Testis (tissue), 3 donors: Measurements from ENCODE around the gene MGAT5. TPM values are rescaled to one million over a fixed set of nuclear protein-coding genes. Genes with fewer than 3 reads are reported as not detected.

Experiments used
- DNase-seq: peaks from one replicate; pipeline ENCODE4 v3.0.0-alpha.2; 2019
- H3K27ac ChIP-seq, 2 donors: fragments of 200-600 bp; sonication (generic); one replicate each; pipeline ENCODE4 v1.5.1; 2019
- H3K27me3 ChIP-seq: fragments of 200-600 bp; sonication (generic); one replicate; pipeline ENCODE4 v1.5.1; 2019
- H3K36me3 ChIP-seq: fragments of 200-600 bp; sonication (generic); one replicate; pipeline ENCODE4 v1.5.1; 2017; ENCODE audit warnings: low read depth; ENCODE audit errors: missing control alignments
- H3K4me1 ChIP-seq: fragments of 200-600 bp; sonication (generic); one replicate; pipeline ENCODE4 v1.5.1; 2019
- H3K4me3 ChIP-seq, 2 donors: fragments of 200-600 bp; sonication (generic); one replicate each; pipeline ENCODE4 v1.5.1; 2017 to 2019
- H3K9me3 ChIP-seq: fragments of 200-600 bp; sonication (generic); one replicate; pipeline ENCODE4 v1.5.1; 2017
- POLR2A ChIP-seq: fragments of 450-650 bp; IDR thresholded peaks from one replicate; pipeline ENCODE4 v1.6.1; 2017; ENCODE audit warnings: antibody characterized with exemption, mild to moderate bottlenecking, moderate library complexity
- WGBS, 2 donors: methylation state at CpG; one replicate each; pipeline ENCODE4 v1.1.5; 2018; 5-methylcytosine and 5-hydroxymethylcytosine counted together
- intact Hi-C: fragments of 100-400 bp; cut with DNase I; formaldehyde crosslinking; loops from one replicate; pipeline ENCODE4 v1.15.1; 2023; ENCODE audit warnings: low total_unique reads
- polyA plus RNA-seq: library from polyadenylated mRNA; stranded (reverse); fragments of 350-450 nt; fragmentation: Illumina TruSeq; extraction: RNeasy Lipid Tissue Mini Kit (QIAGEN cat#74804); gene quantifications from one replicate; pipeline ENCODE4 v1.2.3, GENCODE V29; 2014; ENCODE audit warnings: low read depth, low replicate concordance; ENCODE audit not compliant: insufficient read depth
- total RNA-seq, 2 donors: library from RNA; depleted of rRNA; stranded (reverse); fragments of >200 nt; gene quantifications; one replicate each; pipeline ENCODE4 v1.2.3, GENCODE V29; 2016
- TF ChIP-seq, protein P1 (sequence below), 3 experiments: fragments of 450-650 bp in 2 of 3; fragments of 200-600 bp in 1 of 3; sonication (generic) in 1 of 3; IDR thresholded peaks; one replicate each; pipeline ENCODE4 v1.5.1; 2016 to 2019; ENCODE audit warnings: antibody characterized with exemption in 3 of 3, mild to moderate bottlenecking in 2 of 3, moderate library complexity in 1 of 3

The MGAT5 gene
- total and polyA plus RNA-seq, 3 donors from 2014 or later = 31.6 to 73.8 (median 64.5) TPM

DNA sequence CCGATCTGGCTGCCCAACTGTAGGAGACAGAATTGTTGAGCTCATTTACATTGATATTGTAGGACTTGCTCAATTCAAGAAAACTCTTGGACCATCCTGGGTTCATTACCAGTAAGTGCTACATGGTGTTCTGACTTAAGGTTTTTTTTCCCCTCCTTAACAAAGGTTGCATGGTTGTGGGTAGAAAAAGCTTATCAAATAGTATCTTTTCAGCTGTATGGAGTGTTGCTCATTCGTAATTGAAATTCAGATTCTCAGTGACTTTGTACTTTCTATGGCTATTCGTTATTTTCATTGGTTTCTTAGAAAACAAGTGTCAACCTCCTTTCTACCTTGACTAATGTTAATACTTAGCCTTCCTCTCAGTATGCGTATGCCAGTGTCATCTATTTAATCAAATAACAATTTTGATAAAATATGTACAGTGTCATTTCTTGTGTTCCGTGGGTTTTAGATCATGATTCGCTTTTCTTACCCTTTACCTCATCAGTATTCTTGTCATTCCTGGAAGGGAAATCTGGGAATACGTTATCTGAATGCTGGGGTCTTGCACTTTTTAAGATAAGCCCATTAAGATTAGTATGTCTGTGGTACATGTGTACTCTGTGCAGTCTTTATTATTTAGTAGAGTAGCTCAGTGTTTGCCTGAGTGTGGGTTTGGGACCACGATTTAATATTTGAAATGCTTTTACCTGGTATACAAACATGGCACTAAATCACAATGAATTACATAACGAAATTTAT, 91.3 kb downstream of the MGAT5 start:
- 85 to 88% methylated on average over 9 of the region's 9 CpGs for WGBS, 2 donors
- Histone ChIP-seq H3K9me3 (no peaks in the 10 kb centered on the region), H3K27ac (no peak overlapping the region), H3K4me3 (no peak overlapping the region), H3K4me1 (no peaks in the 10 kb centered on the region), H3K36me3 (no peaks in the 10 kb centered on the region), H3K27me3 (no peaks in the 10 kb centered on the region)
- DNase-seq = no peak
- intact Hi-C loops = no loop called here
- TF ChIP-seq, protein P1, sequence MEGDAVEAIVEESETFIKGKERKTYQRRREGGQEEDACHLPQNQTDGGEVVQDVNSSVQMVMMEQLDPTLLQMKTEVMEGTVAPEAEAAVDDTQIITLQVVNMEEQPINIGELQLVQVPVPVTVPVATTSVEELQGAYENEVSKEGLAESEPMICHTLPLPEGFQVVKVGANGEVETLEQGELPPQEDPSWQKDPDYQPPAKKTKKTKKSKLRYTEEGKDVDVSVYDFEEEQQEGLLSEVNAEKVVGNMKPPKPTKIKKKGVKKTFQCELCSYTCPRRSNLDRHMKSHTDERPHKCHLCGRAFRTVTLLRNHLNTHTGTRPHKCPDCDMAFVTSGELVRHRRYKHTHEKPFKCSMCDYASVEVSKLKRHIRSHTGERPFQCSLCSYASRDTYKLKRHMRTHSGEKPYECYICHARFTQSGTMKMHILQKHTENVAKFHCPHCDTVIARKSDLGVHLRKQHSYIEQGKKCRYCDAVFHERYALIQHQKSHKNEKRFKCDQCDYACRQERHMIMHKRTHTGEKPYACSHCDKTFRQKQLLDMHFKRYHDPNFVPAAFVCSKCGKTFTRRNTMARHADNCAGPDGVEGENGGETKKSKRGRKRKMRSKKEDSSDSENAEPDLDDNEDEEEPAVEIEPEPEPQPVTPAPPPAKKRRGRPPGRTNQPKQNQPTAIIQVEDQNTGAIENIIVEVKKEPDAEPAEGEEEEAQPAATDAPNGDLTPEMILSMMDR (IDR thresholded peaks at IDR 0.05) = no peak
- TF ChIP-seq POLR2A = no peak

DNA sequence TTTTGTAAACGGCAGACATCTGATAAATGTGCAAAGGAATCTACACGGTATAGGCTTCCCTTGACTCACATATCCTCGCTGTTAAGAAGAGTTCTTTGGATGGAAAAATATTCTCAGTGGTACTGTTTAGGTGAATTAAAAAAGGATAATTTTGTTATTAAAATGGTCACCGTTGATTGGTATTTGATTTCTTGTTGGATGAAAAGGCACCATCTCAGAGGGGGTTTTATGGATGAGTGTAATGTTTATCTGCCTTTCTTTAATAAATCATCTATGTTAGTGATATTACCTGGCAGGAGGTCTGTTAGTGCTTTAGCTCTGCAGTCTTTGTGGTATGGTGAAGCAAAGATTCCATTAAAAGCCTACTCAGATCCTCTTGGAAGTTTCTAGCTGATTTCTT, 92.3 kb downstream of the MGAT5 start:
- Histone ChIP-seq H3K4me1 (no peaks in the 10 kb centered on the region), H3K27me3 (no peaks in the 10 kb centered on the region), H3K9me3 (no peaks in the 10 kb centered on the region), H3K36me3 (no peaks in the 10 kb centered on the region), H3K27ac (no peak overlapping the region), H3K4me3 (no peak overlapping the region)
- 84 to 85% methylated on average over 4 of the region's 4 CpGs for WGBS, 2 donors
- intact Hi-C loops = no loop called here
- DNase-seq = no peak
- no peak for TF ChIP-seq POLR2A
- TF ChIP-seq, protein P1 (IDR thresholded peaks at IDR 0.05) = no peak

DNA sequence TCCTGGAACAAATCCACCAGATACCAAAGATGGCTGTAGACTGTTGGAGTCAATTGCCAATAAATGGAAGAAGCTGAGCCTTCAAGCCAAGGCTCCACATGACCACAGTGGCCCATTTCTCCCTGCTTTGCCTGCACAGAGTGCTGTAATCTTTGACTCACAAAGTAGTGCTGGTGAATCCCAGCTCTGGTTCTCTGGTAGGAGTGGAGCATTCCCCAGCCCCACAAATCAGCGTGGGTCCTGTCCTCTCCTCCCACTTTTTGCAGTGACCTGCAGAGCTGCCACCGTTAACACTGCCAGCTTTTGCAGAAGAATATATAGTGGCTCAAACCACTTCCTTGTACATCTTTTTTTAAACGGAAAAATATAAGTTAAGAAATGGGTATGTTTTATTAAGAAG, 93.9 kb downstream of the MGAT5 start:
- H3K36me3 ChIP-seq = no peaks in the 10 kb centered on the region
- no peaks in the 10 kb centered on the region for H3K27me3 ChIP-seq
- H3K4me3 ChIP-seq = no peak overlapping the region
- TF ChIP-seq, protein P1 (IDR thresholded peaks at IDR 0.05) = no peak
- TF ChIP-seq POLR2A = no peak
- WGBS, 2 donors = 58 to 89% methylated on average over 3 of the region's 3 CpGs
- intact Hi-C loops = no loop called here
- no peak for DNase-seq
- peak overlapping the region in 1 of 2 donors; percentile 0 for H3K27ac ChIP-seq
- H3K9me3 ChIP-seq = no peaks in the 10 kb centered on the region
- H3K4me1 ChIP-seq = no peaks in the 10 kb centered on the region

DNA sequence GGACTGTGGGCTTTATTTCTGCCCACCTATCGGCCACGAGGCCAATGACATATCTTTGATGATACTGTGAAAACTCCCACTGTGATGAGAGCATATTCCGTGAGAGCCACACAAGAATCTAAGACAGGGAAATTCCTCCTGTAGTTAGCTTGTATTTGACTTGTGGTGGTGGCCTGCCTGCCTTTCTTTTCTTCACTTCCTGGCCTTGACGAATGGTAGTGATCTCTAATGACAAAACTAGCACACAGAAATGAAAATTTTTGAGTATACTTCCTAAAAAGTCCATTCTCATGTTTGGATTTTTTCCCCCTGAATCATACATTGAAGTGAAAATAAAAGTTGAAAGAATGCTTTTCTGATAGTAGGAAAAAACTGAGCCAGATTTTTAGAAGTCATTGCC, 94.4 kb downstream of the MGAT5 start:
- H3K27me3 ChIP-seq = no peaks in the 10 kb centered on the region
- peak overlapping the region in 1 of 2 donors; percentile 0 for H3K27ac ChIP-seq
- no peaks in the 10 kb centered on the region for H3K9me3 ChIP-seq
- intact Hi-C loops = no loop called here
- WGBS, 2 donors = 56 to 57% methylated on average over 4 of the region's 4 CpGs
- H3K4me1 ChIP-seq = no peaks in the 10 kb centered on the region
- H3K4me3 ChIP-seq = no peak overlapping the region
- TF ChIP-seq, protein P1 (IDR thresholded peaks at IDR 0.05) = no peak
- no peak for TF ChIP-seq POLR2A
- no peaks in the 10 kb centered on the region for H3K36me3 ChIP-seq
- no peak for DNase-seq

DNA sequence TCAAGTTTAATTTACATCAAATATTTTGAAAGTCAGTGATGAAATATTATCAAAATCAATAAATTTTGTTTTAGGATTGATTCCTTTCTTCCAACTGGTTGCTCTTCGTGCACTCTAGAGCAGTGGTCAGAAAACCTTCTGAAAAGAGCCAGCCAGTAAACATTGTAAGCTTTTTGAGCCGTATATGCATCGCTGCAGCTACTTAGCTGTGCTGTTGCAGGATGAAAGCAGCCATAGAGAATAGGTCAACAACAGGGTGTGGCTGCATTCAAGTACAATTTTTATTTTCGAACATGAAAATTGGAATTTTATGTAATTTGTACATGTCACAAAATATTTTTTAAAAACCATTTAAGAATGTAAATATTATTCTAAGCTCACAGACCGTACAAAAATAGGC, 94.9 kb downstream of the MGAT5 start:
- 66 to 68% methylated on average over 5 of the region's 5 CpGs for WGBS, 2 donors
- intact Hi-C loops = no loop called here
- TF ChIP-seq, protein P1 (IDR thresholded peaks at IDR 0.05) = no peak
- TF ChIP-seq POLR2A = no peak
- Histone ChIP-seq H3K4me1 (no peaks in the 10 kb centered on the region), H3K27ac (peak overlapping the region in 1 of 2 donors; percentile 0), H3K4me3 (no peak overlapping the region), H3K27me3 (no peaks in the 10 kb centered on the region), H3K36me3 (no peaks in the 10 kb centered on the region), H3K9me3 (no peaks in the 10 kb centered on the region)
- no peak for DNase-seq
